H9 (cell line): ENCODE data around the gene MAGI3. TPM values are rescaled to one million over a fixed set of nuclear protein-coding genes. Genes with fewer than 3 reads are reported as not detected.

ENCODE experiments used
- DNase-seq: peaks from one replicate; pipeline ENCODE4 v3.0.0-alpha.2; 2017
- H2AFZ ChIP-seq: one replicate; pipeline ENCODE4 v1.6.1; 2013; ENCODE audit warnings: mild to moderate bottlenecking, low read length, control low read depth, moderate library complexity
- H2AK5ac ChIP-seq: 2 replicates; pipeline ENCODE4 v1.6.1; 2013; ENCODE audit warnings: low read length, control low read depth, mixed read lengths; ENCODE audit not compliant: insufficient read length
- H2BK120ac ChIP-seq: one replicate; pipeline ENCODE4 v1.6.1; 2013; ENCODE audit warnings: low read depth, mild to moderate bottlenecking, low read length, control low read depth, inconsistent platforms; ENCODE audit not compliant: poor library complexity, severe bottlenecking
- H2BK12ac ChIP-seq: 2 replicates; pipeline ENCODE4 v1.6.1; 2013; ENCODE audit warnings: low read length, control low read depth, mixed read lengths, low read depth; ENCODE audit not compliant: insufficient read length
- H2BK15ac ChIP-seq: 2 replicates; pipeline ENCODE4 v1.6.1; 2013; ENCODE audit warnings: low read depth, low read length, control low read depth
- H2BK20ac ChIP-seq: one replicate; pipeline ENCODE4 v1.6.1; 2013; ENCODE audit warnings: low read depth, mild to moderate bottlenecking, low read length, control low read depth, inconsistent platforms; ENCODE audit not compliant: poor library complexity, severe bottlenecking
- H2BK5ac ChIP-seq: 2 replicates; pipeline ENCODE4 v1.6.1; 2013; ENCODE audit warnings: low read length, control low read depth, mixed read lengths; ENCODE audit not compliant: insufficient read length
- H3K14ac ChIP-seq: 2 replicates; pipeline ENCODE4 v1.6.1; 2013; ENCODE audit warnings: low read length, control low read depth; ENCODE audit not compliant: insufficient read depth
- H3K18ac ChIP-seq: 2 replicates; pipeline ENCODE4 v1.6.1; 2013; ENCODE audit warnings: low read depth, mild to moderate bottlenecking, mixed read lengths, low read length, control low read depth; ENCODE audit not compliant: insufficient read length
- H3K23ac ChIP-seq: 2 replicates; pipeline ENCODE4 v1.6.1; 2013; ENCODE audit warnings: low read length, control low read depth, mixed read lengths, low read depth; ENCODE audit not compliant: insufficient read length
- H3K23me2 ChIP-seq: 2 replicates; pipeline ENCODE4 v1.6.1; 2013; ENCODE audit warnings: low read depth, mild to moderate bottlenecking, mixed read lengths, low read length, control low read depth; ENCODE audit not compliant: insufficient read length, poor library complexity, severe bottlenecking
- H3K27ac ChIP-seq: 2 replicates; pipeline ENCODE4 v1.5.1; 2013; ENCODE audit warnings: low read length, control low read depth, mixed read lengths, low read depth; ENCODE audit not compliant: insufficient read length
- H3K27me3 ChIP-seq: 2 replicates; pipeline ENCODE4 v1.6.1; 2013; ENCODE audit warnings: low read length, control low read depth, inconsistent platforms; ENCODE audit not compliant: insufficient read depth
- H3K4ac ChIP-seq: 2 replicates; pipeline ENCODE4 v1.6.1; 2013; ENCODE audit warnings: low read depth, mild to moderate bottlenecking, control low read depth, inconsistent platforms, low read length, moderate library complexity
- H3K4me1 ChIP-seq: 2 replicates; pipeline ENCODE4 v1.6.1; 2013; ENCODE audit warnings: low read length, control low read depth, inconsistent platforms; ENCODE audit not compliant: insufficient read depth
- H3K4me2 ChIP-seq: 2 replicates; pipeline ENCODE4 v1.6.1; 2013; ENCODE audit warnings: low read length, control low read depth, mixed read lengths; ENCODE audit not compliant: insufficient read length, insufficient read depth
- H3K56ac ChIP-seq: 2 replicates; pipeline ENCODE4 v1.6.1; 2013; ENCODE audit warnings: low read depth, mild to moderate bottlenecking, mixed read lengths, low read length, control low read depth; ENCODE audit not compliant: insufficient read length
- H3K79me1 ChIP-seq: 2 replicates; pipeline ENCODE4 v1.6.1; 2013; ENCODE audit warnings: low read depth, mild to moderate bottlenecking, moderate library complexity, low read length, control low read depth, inconsistent platforms; ENCODE audit not compliant: insufficient read depth, poor library complexity, severe bottlenecking
- H3K79me2 ChIP-seq: 2 replicates; pipeline ENCODE4 v1.6.1; 2013; ENCODE audit warnings: low read length, control low read depth, inconsistent platforms; ENCODE audit not compliant: insufficient read depth
- H3K9ac ChIP-seq: 2 replicates; pipeline ENCODE4 v1.6.1; 2013; ENCODE audit warnings: low read length, control low read depth, mixed read lengths; ENCODE audit not compliant: insufficient read length; ENCODE audit errors: extremely low read depth
- H3K9me3 ChIP-seq: one replicate; pipeline ENCODE4 v1.6.1; 2013; ENCODE audit warnings: low read depth, low read length, inconsistent platforms; ENCODE audit not compliant: control insufficient read depth
- H3T11ph ChIP-seq: one replicate; pipeline ENCODE4 v1.6.1; 2013; ENCODE audit warnings: mild to moderate bottlenecking, low read length, control low read depth, inconsistent platforms
- H4K20me1 ChIP-seq: one replicate; pipeline ENCODE4 v1.6.1; 2013; ENCODE audit not compliant: control insufficient read depth, insufficient read length, insufficient read depth
- H4K5ac ChIP-seq: 2 replicates; pipeline ENCODE4 v1.6.1; 2013; ENCODE audit warnings: low read depth, mild to moderate bottlenecking, mixed read lengths, low read length, control low read depth; ENCODE audit not compliant: insufficient read length
- H4K8ac ChIP-seq: replicated peaks from 2 replicates; pipeline ENCODE4 v1.6.1; 2013; ENCODE audit warnings: low read length, control low read depth, mixed read lengths, low read depth; ENCODE audit not compliant: insufficient read length
- H4K91ac ChIP-seq: 2 replicates; pipeline ENCODE4 v1.6.1; 2013; ENCODE audit warnings: low read depth, mild to moderate bottlenecking, moderate library complexity, mixed read lengths, low read length, control low read depth; ENCODE audit not compliant: insufficient read length
- H3K27ac Mint-ChIP-seq, 3 experiments: 2 replicates in 2 of 3; 3 replicates in 1 of 3; pipeline ENCODE4 v1.8.0; 2020 to 2021; ENCODE audit warnings: mixed read lengths in 3 of 3, mild to moderate bottlenecking in 1 of 3, moderate library complexity in 1 of 3
- H3K27me3 Mint-ChIP-seq: 2 replicates; pipeline ENCODE4 v1.8.0; 2021; ENCODE audit warnings: low read depth, mild to moderate bottlenecking, moderate library complexity, mixed read lengths
- H3K36me3 Mint-ChIP-seq, 3 experiments: 2 replicates in 2 of 3; 3 replicates in 1 of 3; pipeline ENCODE4 v1.8.0; 2020 to 2021; ENCODE audit warnings: low read depth in 3 of 3, mixed read lengths in 3 of 3; ENCODE audit not compliant: insufficient read depth in 1 of 3
- H3K4me1 Mint-ChIP-seq, 2 experiments: 2 replicates each; pipeline ENCODE4 v1.8.0; 2020; ENCODE audit warnings: mixed read lengths in 2 of 2
- H3K4me3 Mint-ChIP-seq, 2 experiments: 2 replicates in 1 of 2; 3 replicates in 1 of 2; pipeline ENCODE4 v1.8.0; 2020 to 2021; ENCODE audit warnings: mild to moderate bottlenecking in 2 of 2, mixed read lengths in 2 of 2, moderate library complexity in 1 of 2
- H3K9me3 Mint-ChIP-seq, 2 experiments: 2 replicates in 1 of 2; 3 replicates in 1 of 2; pipeline ENCODE4 v1.8.0; 2020; ENCODE audit warnings: mild to moderate bottlenecking in 2 of 2, mixed read lengths in 2 of 2, moderate library complexity in 1 of 2
- total RNA-seq: library from RNA; stranded (reverse); gene quantifications from 2 replicates; pipeline ENCODE4 v1.2.1, GENCODE V29; 2021
- TF ChIP-seq, protein P1 (sequence below): fragments of 200-600 bp; sonication (generic); conservative IDR thresholded peaks from 3 replicates; pipeline ENCODE4 v1.8.0; 2021; ENCODE audit warnings: antibody characterized with exemption, mild to moderate bottlenecking

The MAGI3 gene
- total RNA-seq, 1 experiment from 2014 or later, result 8.2 TPM

DNA sequence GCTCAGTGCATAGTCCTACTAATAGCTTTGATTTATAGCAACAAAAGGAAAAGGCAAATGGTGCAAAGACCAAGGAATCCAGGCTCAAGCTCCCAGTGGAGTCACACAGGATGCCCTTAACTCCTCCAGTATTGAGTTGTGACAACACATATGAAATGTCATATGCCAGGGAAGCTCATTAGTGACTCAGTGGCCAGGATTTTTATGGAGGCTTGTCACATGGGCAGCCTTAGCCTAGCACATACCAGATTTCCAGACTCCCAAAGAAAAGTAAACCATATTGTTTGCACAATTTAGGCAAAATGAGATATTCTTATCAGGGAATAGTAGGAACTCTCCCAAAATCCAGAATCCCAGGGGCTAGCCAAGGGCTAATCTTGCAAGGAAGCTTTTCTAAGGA, 129.2 kb downstream of the MAGI3 start:
- no peak overlapping the region for H2BK120ac ChIP-seq
- no peak overlapping the region for H3K18ac ChIP-seq
- TF ChIP-seq, protein P1, sequence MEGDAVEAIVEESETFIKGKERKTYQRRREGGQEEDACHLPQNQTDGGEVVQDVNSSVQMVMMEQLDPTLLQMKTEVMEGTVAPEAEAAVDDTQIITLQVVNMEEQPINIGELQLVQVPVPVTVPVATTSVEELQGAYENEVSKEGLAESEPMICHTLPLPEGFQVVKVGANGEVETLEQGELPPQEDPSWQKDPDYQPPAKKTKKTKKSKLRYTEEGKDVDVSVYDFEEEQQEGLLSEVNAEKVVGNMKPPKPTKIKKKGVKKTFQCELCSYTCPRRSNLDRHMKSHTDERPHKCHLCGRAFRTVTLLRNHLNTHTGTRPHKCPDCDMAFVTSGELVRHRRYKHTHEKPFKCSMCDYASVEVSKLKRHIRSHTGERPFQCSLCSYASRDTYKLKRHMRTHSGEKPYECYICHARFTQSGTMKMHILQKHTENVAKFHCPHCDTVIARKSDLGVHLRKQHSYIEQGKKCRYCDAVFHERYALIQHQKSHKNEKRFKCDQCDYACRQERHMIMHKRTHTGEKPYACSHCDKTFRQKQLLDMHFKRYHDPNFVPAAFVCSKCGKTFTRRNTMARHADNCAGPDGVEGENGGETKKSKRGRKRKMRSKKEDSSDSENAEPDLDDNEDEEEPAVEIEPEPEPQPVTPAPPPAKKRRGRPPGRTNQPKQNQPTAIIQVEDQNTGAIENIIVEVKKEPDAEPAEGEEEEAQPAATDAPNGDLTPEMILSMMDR, result no peak
- H2BK20ac ChIP-seq, result no peak overlapping the region
- no peaks in the 10 kb centered on the region for H3K4me1 ChIP-seq
- no peak overlapping the region for H4K5ac ChIP-seq
- H4K20me1 ChIP-seq, result no peaks in the 10 kb centered on the region
- no peak overlapping the region for H2AFZ ChIP-seq
- H4K91ac ChIP-seq, result no peak overlapping the region
- Mint-ChIP-seq H3K27ac (no peak overlapping the region), H3K9me3 (peaks cover 16 to 20% of the 10 kb centered on the region in 2 experiments), H3K4me3 (no peak overlapping the region), H3K4me1 (no peaks in the 10 kb centered on the region), H3K27me3 (no peaks in the 10 kb centered on the region), H3K36me3 (peaks cover 10 to 22% (median 17%) of the 10 kb centered on the region in 3 experiments)
- no peaks in the 10 kb centered on the region for H3K79me2 ChIP-seq
- DNase-seq, result no peak
- no peak overlapping the region for H4K8ac ChIP-seq
- H3T11ph ChIP-seq, result no peak overlapping the region
- no peak overlapping the region for H2AK5ac ChIP-seq
- no peak overlapping the region for H3K4me2 ChIP-seq
- no peak overlapping the region for H2BK15ac ChIP-seq
- no peaks in the 10 kb centered on the region for H3K9me3 ChIP-seq
- no peaks in the 10 kb centered on the region for H3K23me2 ChIP-seq
- H3K56ac ChIP-seq, result no peak overlapping the region
- no peak overlapping the region for H3K14ac ChIP-seq
- H3K23ac ChIP-seq, result no peak overlapping the region
- H3K79me1 ChIP-seq, result no peaks in the 10 kb centered on the region
- H3K27ac ChIP-seq, result no peak overlapping the region
- H3K4ac ChIP-seq, result no peak overlapping the region
- no peak overlapping the region for H3K9ac ChIP-seq
- H2BK12ac ChIP-seq, result no peak overlapping the region
- H3K27me3 ChIP-seq, result no peaks in the 10 kb centered on the region
- H2BK5ac ChIP-seq, result no peak overlapping the region
